Liver (tissue), 3 donors: ENCODE measurements around the gene UGT2A2.

Experiments used
- EGR1 ChIP-seq, 2 donors: IDR thresholded peaks; 2 replicates each; pipeline ENCODE4 v1.6.1; 2016 to 2018; ENCODE audit warnings: antibody characterized with exemption in 2 of 2, low read depth in 2 of 2
- JUND ChIP-seq, 2 donors: IDR thresholded peaks; 2 replicates each; pipeline ENCODE4 v1.6.1; 2016; ENCODE audit warnings: antibody characterized with exemption in 2 of 2
- MAX ChIP-seq: IDR thresholded peaks from 2 replicates; pipeline ENCODE4 v1.6.1; 2016; ENCODE audit warnings: antibody characterized with exemption
- RAD21 ChIP-seq, 2 donors: IDR thresholded peaks; 2 replicates each; pipeline ENCODE4 v1.6.1; 2016; ENCODE audit warnings: antibody characterized with exemption in 2 of 2, mild to moderate bottlenecking in 2 of 2
- RXRA ChIP-seq, 2 donors: IDR thresholded peaks; 2 replicates each; pipeline ENCODE4 v1.6.1; 2017 to 2018; ENCODE audit warnings: antibody characterized with exemption in 2 of 2, mild to moderate bottlenecking in 1 of 2
- SP1 ChIP-seq: IDR thresholded peaks from 2 replicates; pipeline ENCODE4 v1.6.1; 2018; ENCODE audit warnings: antibody characterized with exemption, mild to moderate bottlenecking
- TAF1 ChIP-seq: conservative IDR thresholded peaks from 2 replicates; pipeline ENCODE4 v1.6.1; 2016; ENCODE audit warnings: antibody characterized with exemption, mild to moderate bottlenecking
- YY1 ChIP-seq: IDR thresholded peaks from 2 replicates; pipeline ENCODE4 v1.6.1; 2016; ENCODE audit warnings: antibody characterized with exemption, mild to moderate bottlenecking
- TF ChIP-seq, protein P1 (sequence below): fragments of 150-350 bp; IDR thresholded peaks from 2 replicates; pipeline ENCODE4 v1.5.1; 2017; ENCODE audit warnings: improper control_type of control experiment, low read depth, low read length; ENCODE audit not compliant: missing input control
- TF ChIP-seq, protein P2 (sequence below): IDR thresholded peaks from 2 replicates; pipeline ENCODE4 v1.6.1; 2016; ENCODE audit warnings: antibody characterized with exemption, mild to moderate bottlenecking
- donor health status: healthy.
- donor health status: healthy.

DNA sequence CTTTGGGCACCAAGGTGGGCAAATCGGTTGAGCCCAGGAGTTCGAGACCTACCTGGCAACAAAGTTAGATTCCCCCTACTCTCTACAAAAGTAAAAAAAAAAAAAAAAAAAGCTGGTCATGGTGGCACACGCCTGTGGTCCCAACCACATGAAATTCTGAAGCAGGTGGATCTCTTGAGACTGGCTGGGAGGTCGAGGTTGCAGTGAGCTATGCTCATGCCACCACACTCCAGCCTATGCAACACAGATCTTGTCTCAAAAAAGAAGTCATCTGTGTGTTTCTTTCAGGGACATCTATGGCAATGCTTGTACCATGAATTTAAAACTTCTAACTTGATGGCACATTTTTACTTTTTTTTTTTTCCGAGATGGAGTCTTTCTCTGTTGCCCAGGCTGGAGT is 55.3 kb downstream of the UGT2A2 start:
- no peak for TF ChIP-seq TAF1
- TF ChIP-seq, protein P1, sequence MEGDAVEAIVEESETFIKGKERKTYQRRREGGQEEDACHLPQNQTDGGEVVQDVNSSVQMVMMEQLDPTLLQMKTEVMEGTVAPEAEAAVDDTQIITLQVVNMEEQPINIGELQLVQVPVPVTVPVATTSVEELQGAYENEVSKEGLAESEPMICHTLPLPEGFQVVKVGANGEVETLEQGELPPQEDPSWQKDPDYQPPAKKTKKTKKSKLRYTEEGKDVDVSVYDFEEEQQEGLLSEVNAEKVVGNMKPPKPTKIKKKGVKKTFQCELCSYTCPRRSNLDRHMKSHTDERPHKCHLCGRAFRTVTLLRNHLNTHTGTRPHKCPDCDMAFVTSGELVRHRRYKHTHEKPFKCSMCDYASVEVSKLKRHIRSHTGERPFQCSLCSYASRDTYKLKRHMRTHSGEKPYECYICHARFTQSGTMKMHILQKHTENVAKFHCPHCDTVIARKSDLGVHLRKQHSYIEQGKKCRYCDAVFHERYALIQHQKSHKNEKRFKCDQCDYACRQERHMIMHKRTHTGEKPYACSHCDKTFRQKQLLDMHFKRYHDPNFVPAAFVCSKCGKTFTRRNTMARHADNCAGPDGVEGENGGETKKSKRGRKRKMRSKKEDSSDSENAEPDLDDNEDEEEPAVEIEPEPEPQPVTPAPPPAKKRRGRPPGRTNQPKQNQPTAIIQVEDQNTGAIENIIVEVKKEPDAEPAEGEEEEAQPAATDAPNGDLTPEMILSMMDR = no peak
- TF ChIP-seq JUND (IDR thresholded peaks at IDR 0.05) = no peak
- no peak for TF ChIP-seq SP1
- no peak for TF ChIP-seq MAX
- TF ChIP-seq YY1 = no peak
- TF ChIP-seq, protein P2, sequence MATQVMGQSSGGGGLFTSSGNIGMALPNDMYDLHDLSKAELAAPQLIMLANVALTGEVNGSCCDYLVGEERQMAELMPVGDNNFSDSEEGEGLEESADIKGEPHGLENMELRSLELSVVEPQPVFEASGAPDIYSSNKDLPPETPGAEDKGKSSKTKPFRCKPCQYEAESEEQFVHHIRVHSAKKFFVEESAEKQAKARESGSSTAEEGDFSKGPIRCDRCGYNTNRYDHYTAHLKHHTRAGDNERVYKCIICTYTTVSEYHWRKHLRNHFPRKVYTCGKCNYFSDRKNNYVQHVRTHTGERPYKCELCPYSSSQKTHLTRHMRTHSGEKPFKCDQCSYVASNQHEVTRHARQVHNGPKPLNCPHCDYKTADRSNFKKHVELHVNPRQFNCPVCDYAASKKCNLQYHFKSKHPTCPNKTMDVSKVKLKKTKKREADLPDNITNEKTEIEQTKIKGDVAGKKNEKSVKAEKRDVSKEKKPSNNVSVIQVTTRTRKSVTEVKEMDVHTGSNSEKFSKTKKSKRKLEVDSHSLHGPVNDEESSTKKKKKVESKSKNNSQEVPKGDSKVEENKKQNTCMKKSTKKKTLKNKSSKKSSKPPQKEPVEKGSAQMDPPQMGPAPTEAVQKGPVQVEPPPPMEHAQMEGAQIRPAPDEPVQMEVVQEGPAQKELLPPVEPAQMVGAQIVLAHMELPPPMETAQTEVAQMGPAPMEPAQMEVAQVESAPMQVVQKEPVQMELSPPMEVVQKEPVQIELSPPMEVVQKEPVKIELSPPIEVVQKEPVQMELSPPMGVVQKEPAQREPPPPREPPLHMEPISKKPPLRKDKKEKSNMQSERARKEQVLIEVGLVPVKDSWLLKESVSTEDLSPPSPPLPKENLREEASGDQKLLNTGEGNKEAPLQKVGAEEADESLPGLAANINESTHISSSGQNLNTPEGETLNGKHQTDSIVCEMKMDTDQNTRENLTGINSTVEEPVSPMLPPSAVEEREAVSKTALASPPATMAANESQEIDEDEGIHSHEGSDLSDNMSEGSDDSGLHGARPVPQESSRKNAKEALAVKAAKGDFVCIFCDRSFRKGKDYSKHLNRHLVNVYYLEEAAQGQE = no peak
- no peak for TF ChIP-seq RAD21 (IDR thresholded peaks at IDR 0.05)
- no peak for TF ChIP-seq RXRA (IDR thresholded peaks at IDR 0.05)
- no peak for TF ChIP-seq EGR1 (IDR thresholded peaks at IDR 0.05; ENCODE audit: low read depth in 2 of 2)
